Peyer's patch (tissue), 4 donors: ENCODE measurements around the gene TK1. TPM values are rescaled to one million over a fixed set of nuclear protein-coding genes. Genes with fewer than 3 reads are reported as not detected.

Source experiments
- DNase-seq, 3 donors: peaks; one replicate each; pipeline ENCODE4 v3.0.0-alpha.2; 2017 to 2019
- H3K27ac ChIP-seq, 4 donors: fragments of 200-600 bp; sonication (generic); one replicate each; pipeline ENCODE4 v1.5.1; 2016 to 2019
- H3K27me3 ChIP-seq, 2 donors: fragments of 200-600 bp; sonication (generic); one replicate each; pipeline ENCODE4 v1.5.1; 2019
- H3K36me3 ChIP-seq, 3 donors: fragments of 200-600 bp; sonication (generic); one replicate each; pipeline ENCODE4 v1.5.1; 2016 to 2019
- H3K4me1 ChIP-seq, 4 donors: fragments of 200-600 bp; sonication (generic); one replicate each; pipeline ENCODE4 v1.5.1; 2016 to 2019
- H3K4me3 ChIP-seq, 4 donors: fragments of 200-600 bp; sonication (generic); 1 replicate in 3 of 4; 2 replicates in 1 of 4; pipeline ENCODE4 v1.5.1; 2016 to 2019; ENCODE audit warnings: mild to moderate bottlenecking in 1 of 4
- H3K9me3 ChIP-seq, 4 donors: fragments of 200-600 bp; sonication (generic); one replicate each; pipeline ENCODE4 v1.5.1; 2016 to 2019; ENCODE audit warnings: mild to moderate bottlenecking in 1 of 4
- POLR2A ChIP-seq, 2 donors: fragments of 450-650 bp; IDR thresholded peaks; one replicate each; pipeline ENCODE4 v1.5.1; 2017; ENCODE audit warnings: antibody characterized with exemption in 2 of 2, mild to moderate bottlenecking in 2 of 2, moderate library complexity in 2 of 2
- total RNA-seq, 4 donors: library from RNA; depleted of rRNA; stranded (reverse); fragments of >200 nt; gene quantifications; one replicate each; pipeline ENCODE4 v1.1.0, GENCODE V29; 2016
- TF ChIP-seq, protein P1 (sequence below), 6 experiments: fragments of 450-650 bp in 4 of 6; fragments of 200-600 bp in 2 of 6; sonication (generic) in 1 of 6; IDR thresholded peaks; one replicate each; pipeline ENCODE4 v1.5.1; 2017 to 2019; ENCODE audit warnings: antibody characterized with exemption in 6 of 6, mild to moderate bottlenecking in 3 of 6, moderate library complexity in 1 of 6

Gene TK1
- total RNA-seq, 4 donors from 2014 or later = 6.2 to 46.2 (median 10.1) TPM

DNA sequence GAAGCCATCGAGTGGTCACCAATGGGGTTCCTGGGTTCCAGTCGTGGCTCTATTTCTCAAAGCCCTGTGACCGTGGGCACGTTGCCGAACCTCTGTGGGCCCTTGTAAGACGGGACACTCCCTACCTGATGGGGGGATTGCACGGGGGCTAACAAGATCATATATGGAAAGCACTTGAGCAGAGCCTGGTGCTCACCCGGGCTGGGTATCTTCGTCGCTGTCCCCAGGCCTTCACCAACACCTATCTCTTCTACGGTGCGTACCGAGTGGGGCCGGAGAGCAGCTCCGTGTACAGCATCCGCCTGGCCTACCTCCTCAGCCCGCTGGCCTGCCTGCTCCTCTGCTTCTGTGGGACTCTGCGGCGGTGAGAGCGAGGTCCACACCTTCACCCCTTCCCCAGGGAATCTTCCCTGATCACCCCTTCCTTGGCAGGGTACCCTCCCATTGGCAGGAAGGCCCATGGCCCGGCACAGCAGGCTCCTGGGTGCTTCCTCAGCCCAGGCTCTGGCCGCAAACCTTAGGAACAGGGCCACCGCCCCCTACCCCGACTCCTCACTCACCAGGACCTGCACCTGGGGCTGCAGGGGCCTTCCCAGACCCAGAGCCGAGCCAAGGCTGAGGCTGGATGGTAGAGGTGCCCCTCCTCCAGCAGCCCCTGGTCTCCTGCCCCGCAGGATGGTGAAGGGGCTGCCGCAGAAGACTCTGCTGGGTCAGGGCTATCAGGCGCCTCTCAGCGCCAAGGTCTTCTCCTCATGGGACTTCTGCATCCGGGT, 53.5 kb downstream of the TK1 start:
- Histone ChIP-seq H3K27ac (peak overlapping the region in 3 of 4 donors; percentile 30 to 99 (median 84)), H3K36me3 (no peaks in the 10 kb centered on the region), H3K4me3 (peak overlapping the region in 1 of 4 donors; percentile 97), H3K9me3 (no peaks in the 10 kb centered on the region), H3K4me1 (peaks cover 7 to 50% (median 44%) of the 10 kb centered on the region in 4 donors), H3K27me3 (no peaks in the 10 kb centered on the region)
- peak in 1 of 3 donors; percentile 48 for DNase-seq
- TF ChIP-seq POLR2A (IDR thresholded peaks at IDR 0.05) = no peak
- TF ChIP-seq, protein P1, sequence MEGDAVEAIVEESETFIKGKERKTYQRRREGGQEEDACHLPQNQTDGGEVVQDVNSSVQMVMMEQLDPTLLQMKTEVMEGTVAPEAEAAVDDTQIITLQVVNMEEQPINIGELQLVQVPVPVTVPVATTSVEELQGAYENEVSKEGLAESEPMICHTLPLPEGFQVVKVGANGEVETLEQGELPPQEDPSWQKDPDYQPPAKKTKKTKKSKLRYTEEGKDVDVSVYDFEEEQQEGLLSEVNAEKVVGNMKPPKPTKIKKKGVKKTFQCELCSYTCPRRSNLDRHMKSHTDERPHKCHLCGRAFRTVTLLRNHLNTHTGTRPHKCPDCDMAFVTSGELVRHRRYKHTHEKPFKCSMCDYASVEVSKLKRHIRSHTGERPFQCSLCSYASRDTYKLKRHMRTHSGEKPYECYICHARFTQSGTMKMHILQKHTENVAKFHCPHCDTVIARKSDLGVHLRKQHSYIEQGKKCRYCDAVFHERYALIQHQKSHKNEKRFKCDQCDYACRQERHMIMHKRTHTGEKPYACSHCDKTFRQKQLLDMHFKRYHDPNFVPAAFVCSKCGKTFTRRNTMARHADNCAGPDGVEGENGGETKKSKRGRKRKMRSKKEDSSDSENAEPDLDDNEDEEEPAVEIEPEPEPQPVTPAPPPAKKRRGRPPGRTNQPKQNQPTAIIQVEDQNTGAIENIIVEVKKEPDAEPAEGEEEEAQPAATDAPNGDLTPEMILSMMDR (IDR thresholded peaks at IDR 0.05) = no peak

DNA sequence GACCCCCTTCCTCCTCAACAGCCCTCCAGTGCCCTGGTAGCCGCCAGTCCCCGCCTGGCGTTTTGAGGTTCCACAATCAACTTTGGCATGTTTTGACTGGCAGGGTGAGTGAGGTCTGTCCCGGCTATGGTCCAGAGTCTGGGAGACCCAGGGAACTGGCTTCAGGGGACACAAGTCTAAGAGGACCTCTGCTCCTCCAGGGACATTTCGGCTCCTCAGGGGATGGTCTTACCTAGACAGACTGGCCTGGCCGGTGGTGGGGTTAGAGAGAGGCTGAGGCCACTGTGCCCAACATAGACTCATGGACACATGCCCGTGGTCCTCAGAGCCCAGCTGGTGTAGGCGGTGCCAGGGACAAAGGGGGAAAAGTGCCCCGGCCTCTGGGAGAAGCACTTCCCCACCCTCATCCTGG, 54.1 kb downstream of the TK1 start:
- no peaks in the 10 kb centered on the region for H3K27me3 ChIP-seq
- H3K9me3 ChIP-seq = no peaks in the 10 kb centered on the region
- peak in 1 of 3 donors; percentile 47 for DNase-seq
- H3K4me3 ChIP-seq = peak overlapping the region in 3 of 4 donors; percentile 46 to 97 (median 50)
- peaks cover 7 to 50% (median 43%) of the 10 kb centered on the region in 4 donors for H3K4me1 ChIP-seq
- H3K36me3 ChIP-seq = no peaks in the 10 kb centered on the region
- TF ChIP-seq, protein P1 (IDR thresholded peaks at IDR 0.05) = no peak
- TF ChIP-seq POLR2A (IDR thresholded peaks at IDR 0.05) = no peak
- H3K27ac ChIP-seq = peak overlapping the region; percentile 30 to 99 (median 85)

- Histone ChIP-seq H3K4me1 (peaks cover 7 to 50% (median 40%) of the 10 kb centered on the region in 4 donors), H3K36me3 (no peaks in the 10 kb centered on the region), H3K27ac (peak overlapping the region; percentile 84 to 99 (median 90)), H3K4me3 (peak overlapping the region; percentile 46 to 97 (median 50)), H3K27me3 (no peaks in the 10 kb centered on the region), H3K9me3 (no peaks in the 10 kb centered on the region)
- TF ChIP-seq, protein P1 (IDR thresholded peaks at IDR 0.05) = no peak
- TF ChIP-seq POLR2A (IDR thresholded peaks at IDR 0.05) = no peak
- DNase-seq = peak in 2 of 3 donors; percentile 96 to 98
Measured at GRCh38 chr17:78132084-78132676, 54.7 kb downstream of the TK1 start.

GRCh38 chr17:78131172-78132083, 55.4 kb downstream of the TK1 start:
- Histone ChIP-seq H3K27me3 (no peaks in the 10 kb centered on the region), H3K36me3 (no peaks in the 10 kb centered on the region), H3K9me3 (no peaks in the 10 kb centered on the region), H3K27ac (peak overlapping the region; percentile 84 to 99 (median 90)), H3K4me1 (peaks cover 7 to 53% (median 43%) of the 10 kb centered on the region in 4 donors), H3K4me3 (peak overlapping the region; percentile 46 to 97 (median 50))
- no peak for TF ChIP-seq POLR2A (IDR thresholded peaks at IDR 0.05)
- TF ChIP-seq, protein P1 (IDR thresholded peaks at IDR 0.05) = no peak
- peak; percentile 44 to 58 (median 51) for DNase-seq
